ENCODE results near the gene MAPK14.
A peak's percentile ranks its signal among the peaks of the same experiment; 100 is the strongest.
"Not testable (repeated sequence)": the region's sequence is repeated elsewhere in the genome, so short reads cannot be mapped to it uniquely, and the experiment has no call there.

The MAPK14 gene

DNA sequence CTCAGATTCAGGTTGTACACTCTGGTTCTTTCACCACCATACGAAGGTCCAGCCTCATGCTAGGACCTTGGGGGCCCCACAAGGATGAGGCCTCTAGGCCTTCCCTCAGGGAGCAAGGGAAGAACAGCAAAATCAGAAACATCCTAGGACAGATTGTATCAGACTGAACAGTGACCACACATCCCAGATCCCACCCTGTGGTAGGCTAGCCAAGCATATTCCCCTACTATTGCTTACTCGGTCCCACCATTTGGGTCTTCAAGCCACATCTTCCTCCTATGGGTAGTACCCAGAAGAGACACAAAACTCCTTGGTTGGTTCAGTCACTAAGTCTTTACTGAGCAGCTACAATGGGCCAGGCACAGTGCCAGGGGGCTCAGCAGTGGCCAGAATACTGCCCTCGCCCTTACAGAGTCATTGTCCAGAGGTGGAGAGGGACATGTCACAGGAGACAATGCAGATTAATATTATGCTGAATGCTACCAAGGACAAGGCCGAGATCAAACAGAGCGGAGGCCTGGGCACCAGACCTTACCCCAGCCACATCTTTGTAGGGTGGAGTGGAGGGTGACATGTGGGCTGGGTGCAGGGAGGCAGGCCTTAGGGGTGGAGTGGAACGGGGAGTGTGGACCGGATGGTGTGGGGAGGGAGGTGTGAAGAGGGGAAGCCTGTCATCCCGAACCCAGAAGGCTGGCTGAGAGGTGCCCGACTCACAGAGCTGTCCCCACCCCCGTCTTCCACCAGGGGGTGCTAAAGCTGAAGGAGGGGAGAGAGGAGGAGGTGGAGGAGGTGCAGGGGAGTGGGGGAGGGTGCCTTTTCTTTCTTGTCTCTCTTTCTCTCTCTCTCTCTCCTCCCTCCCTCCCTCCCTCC, 95.9 kb downstream of the MAPK14 start:
- no peak for DNase-seq (ENCODE audit: low read depth)

DNA sequence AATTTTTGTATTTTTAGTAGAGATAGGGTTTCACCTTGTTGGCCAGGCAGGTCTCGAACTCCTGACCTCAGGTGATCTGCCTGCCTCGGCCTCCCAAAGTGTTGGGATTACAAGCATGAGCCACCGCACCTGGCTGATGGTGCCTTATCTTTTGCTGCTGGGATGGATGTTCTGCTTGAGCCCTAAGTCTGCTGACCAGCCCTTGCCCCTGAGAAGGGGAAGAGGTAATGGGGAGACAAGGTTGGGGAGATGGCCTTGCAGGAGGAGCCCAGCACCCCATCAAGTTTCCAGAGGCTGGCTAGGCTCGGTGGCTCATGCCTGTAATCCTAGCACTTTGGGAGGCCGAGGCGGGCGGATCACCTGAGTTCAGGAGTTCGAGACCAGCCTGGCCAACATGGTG, 96.7 kb downstream of the MAPK14 start:
- not testable (repeated sequence) for DNase-seq (ENCODE audit: low read depth)

DNA sequence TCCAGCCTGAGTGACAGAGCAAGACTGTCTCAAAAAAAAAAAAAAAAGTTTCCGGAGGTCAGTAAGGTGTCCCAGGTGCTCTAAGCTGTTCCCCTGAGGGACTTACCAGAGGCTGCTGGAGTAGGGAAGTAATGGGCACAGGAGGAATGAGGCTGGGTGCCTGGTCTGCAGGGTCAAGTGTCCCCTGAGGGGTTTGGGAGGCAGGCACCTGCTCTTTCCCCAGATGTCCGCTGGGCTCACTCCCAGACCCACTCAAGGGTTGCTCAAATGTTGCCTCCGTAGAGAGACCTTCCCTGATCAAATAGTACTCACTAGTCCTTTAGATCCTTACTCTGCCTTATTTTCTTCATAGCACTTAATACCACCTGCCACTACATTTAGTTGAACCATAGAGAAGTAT, 97.3 kb downstream of the MAPK14 start:
- DNase-seq (ENCODE audit: low read depth): no peak

DNA sequence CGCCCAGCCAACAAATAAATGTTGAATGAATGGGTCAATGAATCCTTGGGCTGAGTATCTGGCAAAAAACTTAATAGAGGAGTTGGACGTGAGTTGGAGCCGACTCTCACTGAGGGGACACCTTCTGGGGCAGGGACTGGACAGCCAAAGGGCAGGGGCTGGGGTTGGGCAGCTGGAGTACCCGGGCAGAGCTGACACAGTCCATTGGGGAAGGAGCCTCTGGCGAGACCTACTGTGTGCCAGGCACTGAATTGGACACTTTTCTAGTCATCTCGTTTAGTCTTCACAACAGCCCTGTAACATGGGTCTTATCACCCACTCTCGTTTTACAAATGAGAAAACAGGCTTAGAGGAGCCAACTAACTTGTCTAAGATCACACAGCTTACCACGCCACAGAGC, 98.0 kb downstream of the MAPK14 start:
- no peak for DNase-seq (ENCODE audit: low read depth)

DNA sequence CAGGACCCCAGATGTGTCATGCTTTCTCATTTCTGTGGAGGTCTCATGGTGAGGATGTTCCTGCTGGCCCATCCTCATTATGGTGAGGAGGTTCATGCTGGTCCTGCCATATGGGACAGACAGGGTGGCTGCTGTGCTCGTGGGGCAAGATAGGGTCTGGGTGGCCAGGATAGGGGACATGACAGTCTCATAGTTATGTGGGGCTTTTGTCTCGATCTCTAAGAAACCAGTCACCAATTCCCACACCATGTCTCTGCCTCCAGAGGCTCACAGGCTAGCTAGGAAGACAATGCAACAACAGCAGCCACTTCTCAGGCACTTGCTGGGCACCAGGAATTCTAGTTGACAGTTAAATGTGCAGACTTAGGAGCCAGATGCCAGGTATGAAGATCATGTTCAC, 98.5 kb downstream of the MAPK14 start:
- no peak for DNase-seq (ENCODE audit: low read depth)

DNA sequence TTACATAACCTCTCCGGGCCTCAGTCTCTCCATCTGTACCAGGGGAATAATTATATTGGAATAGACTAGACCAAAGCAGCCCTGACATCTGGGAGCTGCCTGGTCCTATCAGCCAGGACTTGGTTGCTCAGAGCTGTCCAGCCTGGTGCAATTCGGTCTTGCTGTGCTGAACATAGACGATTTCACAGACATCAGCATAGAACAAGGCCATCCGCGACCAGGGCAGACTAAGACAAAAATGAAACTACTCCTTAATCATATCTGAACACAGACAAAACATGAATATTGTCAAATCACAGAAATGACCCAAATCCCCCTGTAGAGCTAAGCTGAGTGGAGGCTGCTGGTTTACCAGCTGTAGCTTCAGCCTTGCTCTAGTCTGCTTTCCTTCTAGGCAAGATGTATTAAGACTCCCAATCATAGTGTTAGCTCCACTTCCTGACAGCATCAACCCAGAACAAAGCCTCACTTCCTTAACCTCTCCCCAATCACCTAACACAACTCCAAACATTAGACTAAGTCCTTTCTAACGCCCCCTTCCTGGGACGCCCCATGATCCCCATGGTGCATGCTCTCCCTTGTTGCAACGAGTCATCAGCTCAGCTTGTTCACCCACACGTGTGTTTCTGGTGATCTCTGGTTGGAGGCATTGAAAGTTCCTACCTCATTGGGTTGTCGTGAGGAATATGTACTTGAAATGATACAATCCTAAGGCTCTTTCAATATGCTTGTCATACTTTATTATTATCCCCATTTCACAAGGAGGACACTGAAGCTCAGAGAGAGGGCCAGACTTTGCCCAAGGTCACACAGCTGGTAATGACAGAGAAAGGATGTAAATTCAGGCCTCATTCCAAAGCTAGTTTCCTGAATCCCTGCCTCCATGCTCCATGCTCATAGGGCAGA, 99.2 kb downstream of the MAPK14 start:
- DNase-seq (ENCODE audit: low read depth): no peak

DNA sequence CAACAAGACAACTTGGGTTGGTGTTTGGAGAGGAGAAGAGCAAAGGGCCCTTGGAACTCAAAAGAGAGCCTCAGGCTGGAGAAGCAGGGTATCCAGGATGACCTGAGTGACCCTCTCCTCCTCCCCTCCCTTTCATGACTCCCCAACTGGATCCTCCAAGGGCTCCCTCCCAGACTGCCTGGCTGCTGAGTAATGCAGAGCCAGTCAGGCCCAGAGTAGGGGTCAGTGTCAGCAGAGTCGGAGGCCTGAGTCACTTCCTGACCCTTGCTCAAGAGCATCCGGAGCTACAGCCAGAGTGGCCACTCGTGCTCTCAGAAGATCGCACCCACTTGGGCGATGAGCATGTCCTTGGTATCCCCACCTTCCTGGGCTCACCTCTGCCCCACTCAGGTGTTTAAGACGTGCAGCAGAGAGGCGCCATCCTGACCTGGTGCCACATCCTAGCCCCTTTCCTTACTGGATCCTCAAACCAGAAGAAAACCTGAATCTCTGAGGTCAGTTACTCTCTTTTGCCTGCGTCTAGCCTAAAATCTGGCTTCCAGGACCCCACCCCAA, 99.9 kb downstream of the MAPK14 start:
- peak; percentile 81 for DNase-seq (ENCODE audit: low read depth)

DNA sequence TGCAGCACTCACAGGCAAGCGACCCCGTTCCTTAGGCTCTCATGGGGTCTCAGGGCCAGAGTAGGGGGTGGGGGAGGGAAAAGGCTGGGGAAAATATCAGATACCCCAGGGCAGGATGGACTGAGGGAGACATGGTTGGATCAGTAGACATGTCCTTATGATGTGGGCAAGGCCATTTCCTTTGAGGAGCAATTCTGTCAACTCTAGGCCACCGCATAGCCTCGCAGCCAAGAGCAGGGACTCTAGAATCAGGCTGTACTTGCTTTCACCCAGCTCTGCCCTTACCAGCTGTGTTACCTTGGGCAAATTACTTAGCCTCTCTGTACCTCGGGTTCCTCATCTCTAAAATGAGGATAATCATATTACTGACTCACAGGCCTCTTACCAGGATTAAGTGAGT, 100.5 kb downstream of the MAPK14 start:
- no peak for DNase-seq (ENCODE audit: low read depth)

DNA sequence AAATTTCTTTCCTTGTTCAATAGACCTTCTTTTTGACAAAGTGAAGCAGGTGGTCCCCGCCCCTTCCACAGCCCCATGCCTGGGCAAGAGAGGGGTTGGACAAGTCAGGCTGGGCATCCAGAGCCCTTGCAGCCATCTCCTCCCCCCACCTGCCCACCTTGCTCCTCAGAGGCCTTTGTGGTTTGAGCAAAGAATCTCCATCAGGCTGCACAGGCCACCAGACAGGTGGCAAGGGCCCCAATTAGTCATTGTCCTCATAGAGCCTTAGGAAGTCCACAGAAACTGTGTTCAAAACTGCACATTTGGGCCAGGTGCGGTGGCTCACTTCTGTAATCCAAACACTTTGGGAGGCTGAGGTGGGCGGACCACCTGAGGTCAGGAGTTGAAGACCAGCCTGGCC, 101.2 kb downstream of the MAPK14 start:
- no peak for DNase-seq (ENCODE audit: low read depth)

DNA sequence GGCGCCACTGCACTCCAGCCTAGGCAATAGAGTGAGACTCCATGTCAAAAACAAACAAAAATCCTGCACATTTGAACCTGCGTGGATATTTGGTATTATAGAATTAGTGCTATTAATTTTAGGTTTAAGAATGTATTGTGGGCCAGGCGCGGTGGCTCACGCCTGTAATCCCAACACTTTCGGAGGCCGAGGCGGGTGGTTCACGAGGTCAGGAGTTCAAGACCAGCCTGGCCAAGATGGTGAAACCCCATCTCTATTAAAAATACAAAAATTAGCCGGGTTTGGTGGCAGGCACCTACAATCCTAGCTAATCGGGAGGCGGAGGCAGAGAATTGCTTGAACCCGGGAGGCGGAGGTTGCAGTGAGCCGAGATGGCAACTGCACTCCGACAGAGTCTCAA, 101.7 kb downstream of the MAPK14 start:
- DNase-seq (ENCODE audit: low read depth): not testable (repeated sequence)

DNA sequence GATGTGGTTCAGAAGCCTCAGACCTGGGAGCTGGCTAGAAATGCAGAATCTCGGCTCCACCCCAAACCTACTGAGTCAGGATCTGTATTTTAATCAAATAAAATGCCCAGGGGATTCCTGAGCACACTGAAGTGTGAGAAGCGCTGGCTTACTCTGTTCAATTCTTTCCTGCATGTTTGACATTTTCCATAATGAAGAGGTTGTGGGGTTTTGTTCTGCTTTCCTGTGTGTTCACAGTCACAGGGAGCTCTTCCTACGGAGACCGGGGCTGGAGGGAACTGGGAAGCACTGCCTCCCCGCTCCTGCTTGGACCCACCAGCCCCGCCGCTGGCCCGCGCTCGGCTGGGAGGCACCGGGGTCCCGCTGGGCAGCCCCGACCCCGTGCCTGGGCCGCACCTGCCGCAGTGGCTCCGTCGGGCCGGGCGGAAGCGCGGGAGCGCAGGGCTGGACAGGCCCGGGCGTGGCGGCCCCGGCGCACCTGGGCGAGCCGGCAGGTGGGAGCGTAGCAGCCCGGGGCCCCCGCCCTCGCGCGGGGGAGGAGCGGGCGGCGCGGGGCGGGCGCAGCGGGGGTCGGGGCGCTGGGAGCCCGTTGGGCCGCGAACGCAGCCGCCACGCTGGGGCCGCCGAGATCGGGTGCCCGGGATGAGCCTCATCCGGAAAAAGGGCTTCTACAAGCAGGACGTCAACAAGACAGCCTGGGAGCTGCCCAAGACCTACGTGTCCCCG, 102.5 kb downstream of the MAPK14 start, which contains the start of gene MAPK13:
MAPK13 (plus strand) TSS at position 573 of the 726 bp plus-strand sequence; CDS start at position 643, 70 bp downstream.
- no peak for DNase-seq (ENCODE audit: low read depth)

DNA sequence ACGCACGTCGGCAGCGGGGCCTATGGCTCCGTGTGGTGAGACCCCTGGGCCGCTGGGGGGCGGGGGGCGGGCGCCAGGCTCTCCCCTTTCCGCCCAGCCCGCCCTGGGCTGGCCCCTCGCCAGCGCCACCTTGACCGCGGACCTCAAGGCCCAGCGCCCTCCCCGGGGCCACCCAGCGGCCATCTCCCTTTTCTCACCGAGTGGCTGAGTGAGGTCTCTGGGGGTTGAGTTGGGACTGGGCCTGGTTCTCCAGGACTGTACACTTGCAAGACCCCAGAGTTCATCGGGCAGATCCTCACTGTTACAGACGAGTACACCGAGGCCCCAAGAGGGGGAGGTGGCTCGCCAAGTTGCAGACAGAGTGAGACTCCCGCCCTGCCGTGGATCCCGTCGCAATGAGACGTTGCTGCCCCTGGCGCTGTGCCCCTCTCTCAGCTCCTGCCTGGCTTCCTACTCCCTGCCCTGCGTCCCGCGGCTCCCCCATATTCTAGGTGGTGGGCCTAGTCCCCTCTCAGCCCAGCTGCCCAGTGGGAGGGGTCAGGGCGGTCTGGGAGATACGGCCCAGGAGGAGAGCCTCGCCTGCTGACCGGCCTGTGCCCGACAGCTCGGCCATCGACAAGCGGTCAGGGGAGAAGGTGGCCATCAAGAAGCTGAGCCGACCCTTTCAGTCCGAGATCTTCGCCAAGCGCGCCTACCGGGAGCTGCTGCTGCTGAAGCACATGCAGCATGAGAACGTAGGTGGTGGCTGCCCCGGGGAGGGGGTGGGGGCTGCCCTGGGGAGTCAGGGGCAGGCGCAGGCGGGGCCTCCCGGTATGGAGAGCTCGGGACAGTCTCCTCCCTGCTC, 103.3 kb downstream of the MAPK14 start:
- DNase-seq (ENCODE audit: low read depth): no peak

DNA sequence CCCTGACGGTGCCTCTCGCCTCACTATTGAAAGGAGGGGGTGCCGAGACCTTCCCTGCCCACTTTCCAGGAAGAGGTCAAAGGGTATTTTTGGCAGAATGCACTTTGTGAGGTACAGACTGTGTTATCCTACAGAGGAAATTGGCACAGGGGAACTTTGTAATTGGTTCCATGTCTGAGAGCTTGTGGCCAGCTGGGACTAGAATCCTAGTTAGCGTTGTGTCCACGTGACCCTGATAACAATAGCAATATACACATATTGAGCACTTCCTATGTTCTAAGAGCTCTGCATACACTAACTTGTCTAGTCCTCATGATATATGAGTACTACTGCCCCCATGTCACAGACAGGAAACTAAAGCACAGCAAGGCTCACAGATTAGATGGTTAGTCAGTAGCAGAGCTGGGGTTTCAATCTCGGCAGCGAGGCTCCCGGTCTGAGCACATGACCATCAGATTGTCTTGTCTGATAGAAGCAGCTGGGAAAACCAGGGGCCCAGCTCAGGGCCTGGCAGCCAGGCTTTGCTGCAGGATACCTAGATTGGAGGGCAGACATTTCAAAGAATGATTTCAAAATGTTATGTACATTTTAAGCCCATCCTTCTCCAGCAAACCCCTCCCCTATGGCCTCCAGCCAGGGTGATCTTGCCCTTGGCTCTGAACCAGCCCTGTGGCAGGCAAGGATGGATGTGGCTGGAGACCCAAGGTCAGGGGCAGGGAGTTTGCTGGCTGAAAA, 104.1 kb downstream of the MAPK14 start:
- peak; percentile 40 for DNase-seq (ENCODE audit: low read depth)

DNA sequence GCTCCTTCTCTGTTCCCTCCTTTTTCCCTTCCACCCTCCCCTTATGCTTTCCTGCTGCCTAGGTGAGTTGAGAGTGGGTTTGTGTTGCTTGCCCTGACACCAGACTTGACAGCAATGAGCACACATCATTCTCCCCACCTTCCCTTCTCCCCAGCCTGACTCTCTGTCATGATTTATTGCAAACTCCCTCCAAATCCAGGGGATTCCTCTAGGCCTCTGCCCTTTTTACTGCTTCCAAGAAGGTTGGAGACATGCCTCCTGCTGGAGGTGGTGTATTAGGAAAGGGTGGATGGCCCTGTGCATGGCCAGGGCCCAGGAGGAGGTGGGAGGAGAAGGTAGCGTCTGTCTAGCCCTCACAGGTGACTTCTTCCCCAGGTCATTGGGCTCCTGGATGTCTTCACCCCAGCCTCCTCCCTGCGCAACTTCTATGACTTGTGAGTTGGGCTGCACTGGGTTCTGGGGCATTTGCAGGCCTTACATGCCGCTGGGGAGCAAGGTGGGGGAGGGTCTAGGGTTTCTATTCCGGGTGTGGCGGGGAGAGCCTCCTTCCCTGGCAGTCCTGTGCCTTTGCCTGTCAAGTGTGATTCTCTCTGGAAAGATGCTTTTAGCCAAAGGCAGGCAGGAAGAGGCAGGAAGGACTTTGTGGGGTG, 104.8 kb downstream of the MAPK14 start:
- DNase-seq (ENCODE audit: low read depth): no peak

DNA sequence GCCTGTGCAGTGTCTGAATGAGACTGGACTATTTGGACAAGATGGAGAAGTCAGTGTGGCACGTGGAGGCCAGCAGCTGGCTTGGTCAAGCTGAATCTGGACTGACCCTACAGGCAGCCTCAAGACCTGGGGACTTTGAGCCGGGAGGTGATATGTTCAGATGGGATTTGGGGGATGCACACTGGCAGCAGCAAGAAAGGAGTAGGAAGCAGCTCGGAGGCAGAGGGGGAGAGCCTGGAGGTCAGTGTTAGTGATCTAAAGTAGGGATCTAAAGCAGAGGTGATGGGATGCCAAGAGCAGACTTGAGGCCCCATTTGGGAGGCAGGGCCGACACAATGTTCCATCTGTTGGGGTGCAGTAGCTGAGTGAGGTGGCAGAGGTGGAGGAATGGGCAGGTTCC, 105.5 kb downstream of the MAPK14 start:
- no peak for DNase-seq (ENCODE audit: low read depth)

DNA sequence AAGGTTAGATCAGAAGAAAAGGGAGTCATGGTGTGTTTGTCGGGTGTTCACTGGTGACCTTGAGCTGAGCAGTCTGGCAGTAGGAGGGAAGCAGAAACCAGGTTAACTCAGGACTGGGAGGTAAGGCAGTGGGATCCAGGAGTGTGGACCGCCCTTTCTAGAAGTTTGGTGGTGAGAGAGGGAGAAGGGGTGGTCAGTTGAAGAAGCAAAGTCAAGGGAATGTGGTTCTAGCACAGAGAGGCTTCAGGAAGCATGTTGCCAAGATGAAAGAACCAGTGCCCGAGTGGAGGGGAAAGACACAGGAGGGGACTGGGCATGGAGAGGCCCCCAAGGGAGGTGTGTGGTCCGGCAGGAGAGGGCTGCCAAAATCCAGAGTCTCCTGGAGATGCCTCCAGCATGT, 106.3 kb downstream of the MAPK14 start:
- no peak for DNase-seq (ENCODE audit: low read depth)

DNA sequence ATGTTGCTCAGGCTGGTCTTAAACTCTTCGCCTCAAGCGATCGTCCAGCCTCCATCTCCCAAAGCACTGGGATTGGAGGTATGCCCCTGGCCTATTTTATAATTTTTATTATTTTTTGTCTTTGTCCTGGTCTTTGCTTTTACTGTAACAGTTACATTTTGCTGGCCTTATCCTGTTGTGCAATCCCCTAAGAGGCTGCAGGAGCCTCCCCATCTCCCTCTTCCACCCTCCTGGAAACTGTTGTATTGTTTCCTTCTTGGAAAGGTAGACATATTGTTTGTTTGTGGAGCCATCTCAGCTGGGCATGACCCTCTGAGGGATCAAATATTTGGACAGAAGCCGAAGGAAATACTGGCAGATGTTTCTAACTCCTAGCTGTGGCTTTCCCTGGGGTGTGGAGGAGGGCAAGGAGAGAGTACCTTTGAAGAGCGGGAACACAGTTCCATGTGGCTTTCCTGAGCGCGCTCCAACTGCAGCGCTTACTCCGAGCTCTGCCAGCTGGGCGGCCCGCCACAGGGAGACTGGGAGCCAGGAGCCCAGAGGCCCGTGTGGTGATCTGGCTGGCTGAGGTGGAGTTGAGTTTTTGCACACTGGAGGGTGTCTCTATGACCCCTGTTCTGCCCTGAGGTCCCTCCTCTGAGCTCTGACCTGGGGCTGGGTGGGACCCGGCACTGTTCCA, 107.6 kb downstream of the MAPK14 start:
- no peak for DNase-seq (ENCODE audit: low read depth)

DNA sequence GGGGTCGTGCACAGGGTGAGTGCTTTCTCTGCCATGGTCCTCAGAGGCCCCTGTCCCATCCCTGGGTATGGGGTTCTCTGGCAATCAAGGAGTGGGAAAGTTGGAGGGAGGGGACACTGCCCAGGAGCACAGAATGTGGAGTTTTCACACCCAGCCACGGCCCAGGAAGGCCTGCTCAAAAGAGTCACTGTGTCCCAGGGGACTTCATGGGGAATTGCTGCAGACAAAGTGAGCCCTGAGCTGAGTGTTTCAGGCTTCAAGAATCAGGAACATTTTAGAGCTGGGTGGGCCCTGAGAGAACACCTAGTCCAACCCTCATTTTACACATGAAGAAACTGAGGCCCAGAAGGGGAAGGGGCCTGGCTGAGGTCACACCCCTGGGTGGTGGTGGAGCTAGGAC, 108.4 kb downstream of the MAPK14 start:
- DNase-seq (ENCODE audit: low read depth): no peak

DNA sequence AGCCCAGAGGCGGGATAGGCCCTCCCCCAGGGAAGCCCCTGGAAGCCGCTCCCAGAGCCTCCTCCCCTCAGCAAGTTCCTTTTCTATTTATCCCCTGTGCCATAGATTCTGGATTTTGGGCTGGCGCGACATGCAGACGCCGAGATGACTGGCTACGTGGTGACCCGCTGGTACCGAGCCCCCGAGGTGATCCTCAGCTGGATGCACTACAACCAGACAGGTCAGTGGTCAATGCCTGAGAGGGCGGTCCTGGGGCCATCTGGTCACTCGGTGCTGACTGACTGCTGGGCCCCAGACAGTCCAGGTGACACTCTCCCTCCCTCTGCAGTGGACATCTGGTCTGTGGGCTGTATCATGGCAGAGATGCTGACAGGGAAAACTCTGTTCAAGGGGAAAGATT, 108.9 kb downstream of the MAPK14 start:
- no peak for DNase-seq (ENCODE audit: low read depth)

Measured in HS-5 (cell line).